Stimulated activated CD4-positive, alpha-beta T cell treated with anti-CD3 and anti-CD28 coated beads, Interleukin-4, amount 100 ng/mL, for 1 hour (primary cell): ENCODE measurements around the gene PTGES2.
"Not testable (repeated sequence)": the region's sequence is repeated elsewhere in the genome, so short reads cannot be mapped to it uniquely, and the experiment has no call there.

Experiments used
- DNase-seq: peaks from one replicate; pipeline ENCODE4 v3.0.0-alpha.2; 2020

Gene PTGES2

DNA sequence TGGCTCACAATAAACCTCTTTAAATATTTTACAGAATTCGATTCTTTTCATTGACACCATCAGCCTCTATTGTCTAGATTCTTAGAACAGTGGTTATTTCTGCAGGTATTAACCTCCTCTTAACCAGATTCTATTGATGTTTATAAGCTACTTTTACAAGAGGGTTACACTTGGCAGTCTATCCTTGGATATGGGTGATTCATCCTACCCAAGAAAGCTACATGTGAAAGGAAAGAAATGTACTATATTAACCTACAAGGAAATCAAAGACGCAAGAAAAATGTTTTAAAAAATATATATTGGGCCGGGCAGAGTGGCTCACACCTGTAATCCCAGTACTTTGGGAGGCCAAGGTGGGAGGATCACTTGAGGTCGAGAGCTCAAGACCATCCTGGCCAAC, 42.8 kb downstream of the PTGES2 start:
- no peak for DNase-seq

GRCh38 chr9:128082151-128082550, 45.4 kb downstream of the PTGES2 start:
- DNase-seq, result no peak

GRCh38 chr9:128081056-128081455, 46.5 kb downstream of the PTGES2 start:
- no peak for DNase-seq

- no peak for DNase-seq
Observed at GRCh38 chr9:128080206-128080605, 47.3 kb downstream of the PTGES2 start.

DNA sequence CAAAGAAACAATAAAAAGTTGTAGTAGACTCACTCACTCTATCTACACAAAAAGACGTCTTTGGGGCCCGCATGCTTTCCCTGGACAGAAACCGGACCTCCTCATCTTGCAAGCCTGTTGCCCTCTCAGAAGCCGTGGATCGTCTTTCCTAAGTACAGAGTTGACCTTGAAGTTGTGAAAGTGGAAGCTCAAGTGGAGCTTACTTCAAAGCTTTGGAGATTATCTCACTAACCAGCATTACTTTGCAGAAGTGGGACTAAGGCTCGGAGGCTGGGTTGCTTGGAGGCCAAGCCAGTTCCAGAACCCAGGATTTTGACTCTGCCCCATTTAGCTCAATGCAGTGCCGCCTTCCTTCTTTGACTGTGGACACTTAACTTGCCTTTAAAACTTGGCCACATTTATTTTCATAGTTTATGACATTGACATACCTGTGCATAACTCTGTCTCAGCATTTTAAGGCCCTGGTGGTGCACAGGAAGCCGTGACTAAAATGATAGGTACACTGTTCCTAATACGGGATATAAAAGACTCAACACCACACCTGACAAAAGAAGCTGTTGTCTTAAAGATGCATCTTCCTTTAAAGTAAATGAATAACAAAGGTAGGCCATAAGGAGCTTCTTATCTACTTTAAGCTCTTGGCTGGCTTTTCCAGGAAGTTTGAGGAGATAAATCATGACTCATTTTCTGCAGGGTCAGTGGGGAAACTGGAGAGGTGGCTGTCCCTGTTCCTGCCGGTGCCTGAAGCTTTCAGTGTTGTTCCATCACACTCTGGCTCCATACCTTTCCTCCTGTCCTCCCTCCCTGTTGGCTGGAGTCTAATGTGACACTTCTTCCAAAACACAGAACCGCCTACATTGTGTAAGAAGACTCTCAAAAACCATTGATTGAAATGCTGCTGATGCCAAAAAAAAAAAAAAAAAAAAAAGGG, 48.8 kb downstream of the PTGES2 start:
- no peak for DNase-seq

- no peak for DNase-seq
Observed at GRCh38 chr9:128077847-128078503, 49.6 kb downstream of the PTGES2 start.

GRCh38 chr9:128073253-128073886, 54.2 kb downstream of the PTGES2 start:
- DNase-seq, result no peak

DNA sequence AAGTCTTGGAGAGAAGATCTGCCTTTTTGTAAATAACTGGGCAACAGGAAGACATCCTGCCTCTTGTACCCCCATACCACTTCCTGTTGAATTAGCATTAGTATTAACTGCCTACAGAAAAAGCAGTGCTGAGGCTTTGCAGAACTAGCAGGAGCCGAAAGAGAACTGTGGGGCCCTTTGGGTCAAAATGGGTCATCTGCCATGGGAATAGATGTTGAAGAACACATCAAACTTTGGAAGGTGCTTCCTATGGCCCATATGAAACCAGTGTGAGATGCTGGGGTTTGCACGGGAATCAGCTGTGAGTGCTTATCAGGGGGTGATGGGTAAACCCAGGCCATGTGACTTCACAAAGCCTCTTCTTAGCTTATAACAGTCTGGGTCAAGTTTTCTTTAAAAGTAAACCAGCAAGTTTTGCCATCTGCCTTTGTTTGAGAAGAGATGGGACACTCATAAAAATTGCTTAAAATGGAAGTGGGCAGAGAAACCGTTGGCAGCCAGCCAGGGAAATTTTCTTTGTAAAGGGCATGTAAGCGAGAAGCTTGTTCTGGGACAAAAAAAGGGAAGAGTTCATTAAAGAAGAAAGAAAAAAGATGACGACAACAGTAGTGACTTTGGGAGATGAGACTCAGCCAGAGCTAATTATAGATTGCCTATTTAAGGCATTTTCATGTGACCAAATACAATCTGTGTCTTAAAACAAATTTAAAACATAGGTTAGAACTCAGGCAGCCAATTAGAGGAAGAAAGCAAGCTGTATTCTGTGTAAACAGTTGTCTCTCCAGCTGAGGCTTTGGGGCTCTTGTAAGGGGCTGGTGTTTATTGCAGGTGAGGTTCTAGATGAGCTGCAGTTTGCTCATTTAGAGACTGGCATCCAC, 55.1 kb downstream of the PTGES2 start:
- peak; percentile 52 for DNase-seq

DNA sequence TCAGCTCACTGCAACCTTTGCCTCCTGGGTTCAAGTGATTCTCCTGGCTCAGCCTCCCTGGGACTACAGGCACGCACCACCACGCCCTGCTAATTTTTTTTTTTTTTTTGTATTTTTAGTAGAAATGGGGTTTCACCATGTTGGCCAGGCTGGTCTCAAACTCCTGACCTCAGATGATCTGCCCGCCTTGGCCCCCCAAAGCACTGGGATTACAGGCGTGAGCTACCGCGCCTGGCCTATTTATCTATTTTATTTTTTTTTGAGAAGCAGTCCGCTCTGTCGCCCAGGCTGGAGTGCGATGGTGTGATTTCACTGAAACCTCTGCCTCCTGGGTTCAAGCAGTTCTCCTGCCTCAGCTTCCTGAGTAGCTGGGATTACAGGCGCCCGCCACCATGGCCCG, 56.1 kb downstream of the PTGES2 start:
- not testable (repeated sequence) for DNase-seq

- DNase-seq, result no peak
Observed at GRCh38 chr9:128070874-128071273, 56.7 kb downstream of the PTGES2 start.
